Panc1 (cell line): ENCODE data around the gene ARHGEF40. TPM values are rescaled to one million over a fixed set of nuclear protein-coding genes. Genes with fewer than 3 reads are reported as not detected.

ENCODE experiments used
- ATAC-seq: fragments of 200-7000 bp; cut with Tn5 transposase; 2 replicates; pipeline ENCODE4 v1.9.1; 2020; ENCODE audit warnings: mild to moderate bottlenecking, moderate library complexity
- BruUV-seq: library from RNA; stranded (reverse); fragments of 400-500 nt; replicated peaks from 2 replicates; lab custom pipeline; 2021; lab: Mats Ljungman, UMichigan
- CTCF ChIA-PET: fragments of 300-600 bp; sonication (Branson Sonifier 250); formaldehyde crosslinking; loops from one replicate; lab custom pipeline; 2022; ENCODE audit warnings: antibody characterized with exemption; lab: Charles Lee
- POLR2A ChIA-PET: fragments of 300-600 bp; sonication (Branson Sonifier 250); formaldehyde crosslinking; loops from one replicate; lab custom pipeline; 2022; ENCODE audit warnings: antibody characterized with exemption; lab: Charles Lee
- DNase-seq: peaks from one replicate; pipeline ENCODE4 v3.0.0-alpha.2; 2010; ENCODE audit warnings: low read depth, low spot score
- H3K27ac ChIP-seq: 2 replicates; pipeline ENCODE4 v1.5.1; 2011; ENCODE audit warnings: mild to moderate bottlenecking, low read length, inconsistent platforms
- H3K27me3 ChIP-seq: fragments of 200-500 bp; sonication (Bioruptor generic); 2 replicates; pipeline ENCODE4 v1.6.0; 2014; ENCODE audit warnings: low read length, inconsistent platforms; ENCODE audit not compliant: control insufficient read depth, insufficient read depth
- H3K36me3 ChIP-seq: fragments of 200-500 bp; sonication (Bioruptor generic); 2 replicates; pipeline ENCODE4 v1.5.1; 2014; ENCODE audit warnings: inconsistent platforms, mild to moderate bottlenecking, low read length, moderate library complexity; ENCODE audit not compliant: control insufficient read depth, insufficient read depth
- H3K4me1 ChIP-seq: 2 replicates; pipeline ENCODE4 v1.5.1; 2011; ENCODE audit warnings: inconsistent platforms, mild to moderate bottlenecking, low read length, moderate library complexity; ENCODE audit not compliant: control insufficient read depth, insufficient read depth
- H3K4me3 ChIP-seq, 2 experiments: 2 replicates each; pipeline ENCODE4 v1.5.1; 2011 to 2012; ENCODE audit warnings: low read depth in 2 of 2, low read length in 2 of 2, mild to moderate bottlenecking in 2 of 2, inconsistent platforms in 1 of 2, moderate library complexity in 1 of 2
- H3K9me3 ChIP-seq: fragments of 200-500 bp; sonication (Bioruptor generic); 2 replicates; pipeline ENCODE4 v1.5.1; 2014; ENCODE audit warnings: low read depth, mild to moderate bottlenecking, inconsistent platforms, low read length, moderate library complexity; ENCODE audit not compliant: control insufficient read depth, insufficient read depth
- CTCF ChIP-seq: fragments of 450-650 bp; IDR thresholded peaks from 2 replicates; pipeline ENCODE4 v1.5.1; 2017; ENCODE audit warnings: mild to moderate bottlenecking
- POLR2AphosphoS5 ChIP-seq: IDR thresholded peaks from 2 replicates; pipeline ENCODE4 v1.6.1; 2012; ENCODE audit warnings: mild to moderate bottlenecking, low read depth, low read length, moderate library complexity
- REST ChIP-seq, 2 experiments: IDR thresholded peaks; 2 replicates each; pipeline ENCODE4 v1.6.1; 2011 to 2012; ENCODE audit warnings: low read depth in 2 of 2, control low read depth in 1 of 2, low read length in 1 of 2, mild to moderate bottlenecking in 1 of 2, moderate library complexity in 1 of 2; ENCODE audit not compliant: insufficient read depth in 1 of 2
- SIN3A ChIP-seq: IDR thresholded peaks from 2 replicates; pipeline ENCODE4 v1.6.1; 2012; ENCODE audit warnings: low read depth, mild to moderate bottlenecking, low read length, moderate library complexity, borderline replicate concordance; ENCODE audit not compliant: insufficient read depth
- TCF7L2 ChIP-seq: IDR thresholded peaks from 2 replicates; pipeline ENCODE4 v1.6.1; 2011; ENCODE audit warnings: mild to moderate bottlenecking, low read depth, low read length, inconsistent platforms
- in situ Hi-C: cut with HindIII; loops from 2 replicates; pipeline ENCODE4 v1.10.0; 2016; ENCODE audit warnings: low sequenced_read_pairs, low pct_unique_long_range_greater_than_20kb
- intact Hi-C: fragments of 100-400 bp; cut with micrococcal nuclease; formaldehyde crosslinking; loops from one replicate; pipeline ENCODE4 v1.10.0; 2022; ENCODE audit not compliant: unreplicated experiment
- total RNA-seq: library from RNA; stranded (reverse); gene quantifications from one replicate; pipeline ENCODE4 v1.2.1, GENCODE V29; 2021; ENCODE audit not compliant: unreplicated experiment

The ARHGEF40 gene
- total RNA-seq, 1 experiment from 2014 or later, result 11.1 TPM

GRCh38 chr14:21105095-21105494 is 35.0 kb downstream of the ARHGEF40 start:
- peaks cover 13% of the 10 kb centered on the region for H3K4me1 ChIP-seq
- BruUV-seq, result no TSS peak
- TF ChIP-seq REST (IDR thresholded peaks at IDR 0.05; ENCODE audit: insufficient read depth in 1 of 2, low read depth in 2 of 2, low read length in 1 of 2), result no peak
- no peak for TF ChIP-seq POLR2AphosphoS5
- no peak for TF ChIP-seq SIN3A
- no peak for TF ChIP-seq TCF7L2
- TF ChIP-seq CTCF, result no peak
- no peak for ATAC-seq
- H3K27me3 ChIP-seq, result no peaks in the 10 kb centered on the region
- intact Hi-C loops, result loop anchor here (5.0 kb wide), 1 partner anchor 38 kb away; no protein-coding TSS in a partner anchor
- DNase-seq, result no peak
- no peaks in the 10 kb centered on the region for H3K36me3 ChIP-seq
- H3K27ac ChIP-seq, result peak overlapping the region; percentile 92; the same call in 1 of the 2 replicates
- no peak overlapping the region for H3K4me3 ChIP-seq
- in situ Hi-C loops, result no loop called here
- ChIA-PET CTCF (interaction anchor here (0.6 to 2.7 kb wide), 7 partner anchors 12 to 90 kb away, joined by 5 to 18 read pairs (median 10); partner anchors contain the start of gene ARHGEF40), POLR2A (no interaction called here)
- H3K9me3 ChIP-seq, result no peaks in the 10 kb centered on the region

- Histone ChIP-seq H3K36me3 (no peaks in the 10 kb centered on the region), H3K4me3 (no peak overlapping the region), H3K27ac (no peak overlapping the region), H3K27me3 (no peaks in the 10 kb centered on the region), H3K4me1 (peaks cover 13% of the 10 kb centered on the region), H3K9me3 (no peaks in the 10 kb centered on the region)
- ATAC-seq, result no peak
- POLR2A ChIA-PET, result no interaction called here
- no peak for DNase-seq
- in situ Hi-C loops, result no loop called here
- intact Hi-C loops, result loop anchor here (2.0 to 5.0 kb wide), 2 partner anchors 39 to 91 kb away; no protein-coding TSS in a partner anchor
- no TSS peak for BruUV-seq
- CTCF ChIA-PET, result interaction anchor here (2.7 kb wide), 1 partner anchor 91 kb away, joined by 18 read pairs; no protein-coding TSS in a partner anchor
- TF ChIP-seq REST (IDR thresholded peaks at IDR 0.05; ENCODE audit: insufficient read depth in 1 of 2, low read depth in 2 of 2, low read length in 1 of 2) (no peak), SIN3A (no peak), CTCF (no peak), TCF7L2 (no peak), POLR2AphosphoS5 (no peak)
These were observed 36.0 kb downstream of the ARHGEF40 start for GRCh38 chr14:21106176-21106497.
